ENCODE data around the gene SNX25.

DNA sequence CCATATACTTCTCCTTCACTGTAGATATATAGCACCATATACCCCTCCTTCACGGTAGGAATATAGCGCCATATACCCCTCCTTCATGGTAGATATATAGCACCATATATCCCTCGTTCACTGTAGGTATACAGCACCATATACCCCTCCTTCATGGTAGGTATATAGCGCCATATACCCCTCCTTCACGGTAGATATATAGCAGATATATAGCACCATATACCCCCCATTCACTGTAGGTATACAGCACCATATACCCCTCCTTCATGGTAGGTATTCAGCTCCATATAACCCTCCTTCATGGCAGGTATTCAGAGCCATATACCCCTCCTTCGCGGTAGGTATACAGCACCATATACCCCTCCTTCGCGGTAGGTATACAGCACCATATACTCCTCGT is 12.5 kb downstream of the SNX25 start:
- TF ChIP-seq, protein P1, sequence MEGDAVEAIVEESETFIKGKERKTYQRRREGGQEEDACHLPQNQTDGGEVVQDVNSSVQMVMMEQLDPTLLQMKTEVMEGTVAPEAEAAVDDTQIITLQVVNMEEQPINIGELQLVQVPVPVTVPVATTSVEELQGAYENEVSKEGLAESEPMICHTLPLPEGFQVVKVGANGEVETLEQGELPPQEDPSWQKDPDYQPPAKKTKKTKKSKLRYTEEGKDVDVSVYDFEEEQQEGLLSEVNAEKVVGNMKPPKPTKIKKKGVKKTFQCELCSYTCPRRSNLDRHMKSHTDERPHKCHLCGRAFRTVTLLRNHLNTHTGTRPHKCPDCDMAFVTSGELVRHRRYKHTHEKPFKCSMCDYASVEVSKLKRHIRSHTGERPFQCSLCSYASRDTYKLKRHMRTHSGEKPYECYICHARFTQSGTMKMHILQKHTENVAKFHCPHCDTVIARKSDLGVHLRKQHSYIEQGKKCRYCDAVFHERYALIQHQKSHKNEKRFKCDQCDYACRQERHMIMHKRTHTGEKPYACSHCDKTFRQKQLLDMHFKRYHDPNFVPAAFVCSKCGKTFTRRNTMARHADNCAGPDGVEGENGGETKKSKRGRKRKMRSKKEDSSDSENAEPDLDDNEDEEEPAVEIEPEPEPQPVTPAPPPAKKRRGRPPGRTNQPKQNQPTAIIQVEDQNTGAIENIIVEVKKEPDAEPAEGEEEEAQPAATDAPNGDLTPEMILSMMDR (IDR thresholded peaks at IDR 0.05): no peak
- TF ChIP-seq POLR2A (IDR thresholded peaks at IDR 0.05) (no peak), EP300 (IDR thresholded peaks at IDR 0.05) (no peak)
